ENCODE measurements around the gene FCHSD1.
"Not testable (repeated sequence)": the region's sequence is repeated elsewhere in the genome, so short reads cannot be mapped to it uniquely, and the experiment has no call there.

The FCHSD1 gene

GRCh38 chr5:141617682-141618029 is 33.6 kb downstream of the FCHSD1 start:
- DNase-seq (ENCODE audit: low spot score), result peak; percentile 33

DNA sequence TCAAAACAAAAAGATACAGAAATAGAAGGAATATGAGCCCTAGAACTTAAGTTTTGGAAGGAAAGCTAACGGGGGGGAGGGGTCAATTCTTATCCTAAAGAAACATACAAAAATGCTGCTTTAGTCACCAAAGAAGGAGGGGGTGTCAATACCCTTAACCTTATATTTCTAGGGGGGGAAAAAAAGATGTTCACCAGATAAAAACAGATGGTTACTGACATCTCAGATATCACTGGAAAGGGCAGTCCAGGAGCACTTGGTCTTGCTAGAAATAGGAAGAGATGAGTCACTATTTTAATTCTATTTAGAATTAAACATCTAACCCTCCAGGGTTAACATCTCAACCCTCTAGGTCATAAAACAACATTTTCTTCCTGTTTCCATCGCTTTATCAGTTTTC is 34.1 kb downstream of the FCHSD1 start:
- no peak for DNase-seq (ENCODE audit: low spot score)

- DNase-seq (ENCODE audit: low spot score), result no peak
These were observed 35.1 kb downstream of the FCHSD1 start for GRCh38 chr5:141615991-141616720.

DNA sequence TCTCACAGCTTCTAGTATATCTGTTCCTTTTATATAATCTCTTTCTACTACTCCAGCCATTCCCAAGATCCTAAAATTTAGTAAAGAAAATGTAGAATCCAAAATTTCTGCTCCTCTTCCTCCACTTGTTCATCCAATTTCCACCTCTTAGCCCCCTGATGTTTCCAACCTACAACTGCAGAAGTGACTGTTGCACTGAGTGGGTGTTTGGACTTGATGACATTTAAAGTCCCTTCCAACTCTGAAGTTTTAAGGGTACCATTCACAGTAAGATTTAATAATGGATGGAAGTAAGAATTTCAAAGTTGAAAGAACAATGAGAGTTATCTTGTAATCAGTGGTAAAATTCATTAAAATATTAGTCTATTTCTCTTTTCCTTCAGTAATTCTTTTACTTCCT is 37.9 kb downstream of the FCHSD1 start:
- no peak for DNase-seq (ENCODE audit: low spot score)

DNA sequence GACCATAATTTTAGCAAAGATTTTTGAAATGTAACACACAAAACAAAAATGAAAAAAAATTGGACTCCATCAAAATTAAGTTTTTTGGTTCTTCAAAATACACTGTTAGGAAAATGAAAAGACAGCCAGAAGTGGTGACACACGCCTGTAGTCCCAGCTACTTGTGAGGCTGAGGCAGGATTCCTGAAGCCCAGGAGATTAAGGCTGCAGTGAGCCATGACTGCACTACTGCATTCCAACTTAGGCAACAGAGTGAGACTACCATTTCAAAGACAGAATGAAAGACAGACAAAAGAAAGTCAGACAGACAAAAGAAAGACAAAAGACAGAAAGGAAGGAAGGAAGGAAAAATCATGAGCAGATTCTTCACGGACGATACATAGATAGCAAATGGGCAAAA is 39.9 kb downstream of the FCHSD1 start:
- DNase-seq (ENCODE audit: low spot score), result peak; percentile 71

DNA sequence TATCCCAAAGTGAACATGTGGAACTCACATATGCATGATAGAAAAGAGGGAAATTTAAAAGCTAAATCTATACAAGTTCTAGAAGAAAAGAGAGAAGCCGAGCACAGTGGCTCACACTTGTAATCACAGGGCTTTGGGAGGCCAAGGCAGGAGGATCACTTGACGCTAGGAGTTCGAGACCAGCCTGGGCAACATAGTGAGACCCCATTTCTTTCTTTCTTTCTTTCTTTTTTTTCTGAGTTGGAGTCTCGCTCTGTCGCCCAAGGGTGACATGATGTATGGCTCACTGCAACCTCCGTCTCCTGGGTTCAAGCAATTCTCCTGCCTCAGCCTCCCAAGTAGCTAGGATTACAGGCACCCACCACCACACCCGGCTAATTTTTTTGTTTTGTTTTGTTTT is 41.3 kb downstream of the FCHSD1 start:
- DNase-seq (ENCODE audit: low spot score), result not testable (repeated sequence)

DNA sequence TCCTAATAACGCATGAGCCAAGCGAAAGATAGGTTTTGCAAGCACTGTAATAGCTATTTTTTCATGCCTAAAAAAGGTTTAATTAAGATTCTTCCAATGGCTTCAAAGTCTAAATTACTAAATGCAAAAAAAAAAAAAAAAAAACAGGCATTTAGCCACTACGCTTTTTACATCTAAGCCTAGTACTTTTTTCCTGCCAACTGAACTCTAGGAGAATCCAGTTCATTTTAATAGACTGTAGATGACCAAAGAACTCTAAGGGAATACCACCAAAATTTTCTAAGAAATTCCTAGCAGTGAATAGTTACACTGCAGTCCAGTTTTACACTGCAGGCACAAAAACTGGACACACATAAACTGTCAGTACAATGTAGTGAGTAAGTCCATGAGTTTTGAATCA is 42.2 kb downstream of the FCHSD1 start:
- no peak for DNase-seq (ENCODE audit: low spot score)

DNA sequence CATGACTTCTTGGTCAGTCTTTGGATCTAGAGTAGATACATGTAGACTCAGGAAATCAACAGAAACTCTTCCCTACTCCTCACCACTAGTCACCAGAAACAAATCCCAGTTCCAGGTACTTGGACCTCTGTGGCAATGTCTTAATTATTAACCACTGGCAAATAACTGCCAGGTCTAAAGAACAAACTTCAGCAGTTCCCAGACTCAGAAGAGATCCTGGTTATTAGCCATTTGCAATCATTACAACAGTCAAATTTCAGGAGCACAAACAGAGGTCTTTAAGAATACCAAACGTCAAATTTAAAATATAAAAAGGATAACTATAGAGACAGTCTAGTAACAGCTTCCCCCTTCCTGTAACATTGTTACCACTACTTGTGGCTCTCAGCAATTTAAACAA is 42.7 kb downstream of the FCHSD1 start:
- peak; percentile 82 for DNase-seq (ENCODE audit: low spot score)

DNA sequence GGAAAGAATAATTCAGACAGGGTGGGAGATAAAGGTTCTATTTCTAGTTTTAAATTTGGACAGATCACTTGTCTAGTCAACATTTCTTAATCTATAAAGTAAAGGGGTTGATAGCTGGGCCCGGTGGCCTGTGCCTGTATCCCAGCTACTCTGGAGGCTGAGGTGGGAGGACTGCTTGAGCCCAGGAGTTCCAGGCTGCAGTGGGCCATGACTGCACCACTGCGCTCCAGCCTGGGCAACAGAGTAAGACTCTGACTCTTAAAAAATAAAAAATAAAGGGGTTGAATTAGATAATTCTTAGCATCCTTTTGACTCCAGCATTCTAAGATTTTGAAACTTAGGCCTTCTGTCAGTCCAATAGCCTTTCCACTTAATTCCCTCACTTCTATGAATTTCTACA is 43.2 kb downstream of the FCHSD1 start:
- no peak for DNase-seq (ENCODE audit: low spot score)

DNA sequence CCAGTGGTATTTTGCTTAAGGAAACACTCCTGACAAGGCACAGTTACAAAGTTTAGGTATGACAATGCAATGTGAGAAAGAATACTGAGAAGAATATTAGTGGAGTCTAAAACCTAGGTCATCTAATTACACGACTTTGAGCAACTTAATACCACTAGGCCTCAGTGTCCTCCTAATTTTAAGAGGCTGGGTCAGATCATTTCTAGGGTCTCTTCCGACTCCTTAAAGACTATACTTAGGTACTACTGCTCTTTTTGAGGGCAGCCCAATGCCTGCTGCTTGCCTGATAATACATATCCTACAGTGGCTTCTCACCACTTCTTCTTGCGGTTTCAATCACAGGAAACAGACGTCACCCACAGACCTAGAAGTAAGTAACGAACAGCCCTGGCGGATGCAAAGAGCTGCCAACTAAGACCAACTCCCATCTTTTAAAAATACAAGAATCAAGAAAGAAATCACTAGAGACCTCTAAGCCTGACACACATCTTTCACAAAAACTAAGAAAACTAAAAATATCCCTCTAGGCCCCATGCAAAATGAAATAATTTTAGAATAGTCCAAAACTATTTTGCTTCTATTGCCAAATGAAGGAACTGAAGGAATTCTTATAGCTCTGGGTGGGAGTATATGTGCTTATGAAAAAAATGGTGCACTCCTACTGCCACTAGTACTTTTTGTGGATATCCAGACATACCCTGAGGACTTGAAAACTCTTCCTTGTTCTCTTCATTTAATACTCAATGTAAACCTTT is 45.5 kb downstream of the FCHSD1 start:
- no peak for DNase-seq (ENCODE audit: low spot score)

DNA sequence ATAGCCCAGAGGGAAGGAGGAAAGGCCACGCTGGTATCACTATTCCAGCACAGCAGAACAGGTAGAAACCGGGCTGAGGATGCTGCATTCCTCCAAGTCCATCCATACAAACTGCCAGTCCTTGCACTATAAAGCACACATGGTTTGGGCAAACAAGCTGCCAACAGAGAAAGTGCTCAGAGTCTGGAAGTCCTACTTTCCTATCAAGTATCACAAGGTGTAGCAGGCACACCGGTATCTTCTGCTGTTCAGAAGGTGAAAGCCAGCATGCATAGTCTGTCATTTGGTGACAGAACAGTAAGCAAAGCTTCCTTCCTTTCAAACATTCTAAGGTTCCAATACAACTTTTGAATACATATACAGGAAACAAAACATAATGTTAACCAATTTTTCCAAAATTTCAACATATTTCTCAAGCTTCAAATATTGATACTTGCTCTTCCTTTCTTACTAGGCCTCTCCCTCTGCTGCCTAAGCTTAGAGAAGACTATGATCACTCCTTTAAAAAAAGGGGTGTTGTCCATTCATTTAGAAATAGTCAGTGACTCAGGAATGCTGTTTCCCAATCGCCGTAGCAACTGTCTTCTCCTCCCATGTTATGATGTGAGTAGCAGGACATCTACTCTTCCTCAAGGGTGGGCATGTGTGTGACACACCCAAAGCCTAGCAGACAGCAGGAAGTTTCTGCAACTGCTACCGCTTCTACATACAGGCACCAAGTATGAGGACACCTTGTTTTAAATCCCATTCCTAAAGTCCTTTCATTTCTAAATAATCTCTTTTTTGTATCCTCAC is 47.1 kb downstream of the FCHSD1 start:
- peak; percentile 96 for DNase-seq (ENCODE audit: low spot score)

- no peak for DNase-seq (ENCODE audit: low spot score)
These were observed 48.6 kb downstream of the FCHSD1 start for GRCh38 chr5:141602606-141603005.

GRCh38 chr5:141598391-141599345 is 52.5 kb downstream of the FCHSD1 start:
- peak; percentile 77 for DNase-seq (ENCODE audit: low spot score)

DNA sequence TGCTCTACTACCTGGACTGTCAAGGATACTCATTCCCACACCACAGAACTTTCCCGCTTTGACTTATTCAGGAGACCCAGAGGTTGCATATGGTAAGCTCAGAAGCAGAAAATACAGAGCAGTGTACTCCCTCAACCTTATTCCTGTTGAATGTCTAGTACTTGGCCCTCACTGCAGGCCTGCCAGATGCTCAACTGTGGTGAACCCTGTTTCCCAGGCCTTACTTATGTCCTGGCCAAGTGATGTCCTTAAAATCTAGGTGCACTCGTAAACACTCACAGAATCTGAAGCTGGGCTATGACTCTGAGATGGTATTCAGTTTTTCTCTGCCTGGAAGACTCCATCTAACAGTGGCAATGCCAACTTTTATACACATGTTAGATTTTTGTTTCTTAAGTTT is 53.4 kb downstream of the FCHSD1 start:
- DNase-seq (ENCODE audit: low spot score), result no peak

- DNase-seq (ENCODE audit: low spot score), result peak; percentile 35
These were observed 53.8 kb downstream of the FCHSD1 start for GRCh38 chr5:141597394-141597793.

- DNase-seq (ENCODE audit: low spot score), result no peak
These were observed 54.4 kb downstream of the FCHSD1 start for GRCh38 chr5:141596867-141597266.

- DNase-seq (ENCODE audit: low spot score), result no peak
These were observed 61.1 kb downstream of the FCHSD1 start for GRCh38 chr5:141590127-141590526.

All from kidney tubule cell (primary cell).